ENCODE results near the gene LAIR1. TPM values are rescaled to one million over a fixed set of nuclear protein-coding genes. Genes with fewer than 3 reads are reported as not detected.

LAIR1 gene
- total and polyA plus RNA-seq, 2 experiments from 2014 or later: not detected

DNA sequence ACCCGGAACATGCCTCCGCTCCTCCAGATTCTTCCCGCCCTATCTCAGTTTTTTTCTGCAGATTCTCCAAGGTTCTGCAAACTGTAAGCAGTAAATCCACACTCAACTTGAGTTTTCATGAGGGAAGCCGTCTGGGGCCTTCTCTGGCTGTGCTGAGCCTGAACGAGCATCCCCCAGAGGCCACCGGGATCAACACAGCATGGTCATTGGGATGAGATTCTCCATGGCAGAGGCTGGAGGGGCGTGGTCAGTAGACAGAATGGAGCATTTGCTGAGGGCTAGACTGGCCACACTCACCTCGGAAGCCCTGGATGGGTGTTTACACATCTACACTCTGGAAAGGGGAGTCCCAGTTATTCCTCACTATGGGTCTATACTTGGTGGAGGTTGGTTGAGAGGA lies 23.4 kb downstream of the LAIR1 start:
- Histone ChIP-seq H3K9ac (no peak overlapping the region), H3K4me1 (ENCODE audit: insufficient read depth) (no peaks in the 10 kb centered on the region), H3K9me3 (ENCODE audit: low read depth) (no peaks in the 10 kb centered on the region), H3K4me3 (no peak overlapping the region), H3K4me2 (ENCODE audit: unreplicated experiment) (no peak overlapping the region), H4K20me1 (ENCODE audit: insufficient read depth) (no peaks in the 10 kb centered on the region), H3K27ac (no peak overlapping the region), H3K79me2 (ENCODE audit: insufficient read depth) (no peaks in the 10 kb centered on the region), H3K27me3 (replicated peaks; ENCODE audit: insufficient read depth) (0 out of 2 replicates have a peak, but pooled peaks cover 3% of the 10 kb centered on the region), H3K36me3 (ENCODE audit: low read depth) (no peaks in the 10 kb centered on the region), H3F3A (ENCODE audit: insufficient read depth) (no peaks in the 10 kb centered on the region), H3K9me2 (ENCODE audit: insufficient read depth) (no peaks in the 10 kb centered on the region), H2AFZ (no peak overlapping the region)
- in situ Hi-C loops (cut with MboI): no loop called here
- TF ChIP-seq EZH2phosphoT487 (IDR thresholded peaks at IDR 0.05; ENCODE audit: insufficient read depth, low read depth) (no peak), EZH2 (IDR thresholded peaks at IDR 0.05; ENCODE audit: insufficient read depth, poor library complexity, severe bottlenecking) (no peak)
- 15 to 16% methylated on average over 8 of the region's 8 CpGs for WGBS, 2 experiments (ENCODE audit: low coverage in 1 of 2, low lambda C conversion rate in 2 of 2, missing lambda C conversion rate in 2 of 2)
- DNase-seq: no peak

- in situ Hi-C loops (cut with MboI): no loop called here
- Histone ChIP-seq H3K27ac (no peak overlapping the region), H3K4me3 (no peak overlapping the region), H3K9me3 (ENCODE audit: low read depth) (no peaks in the 10 kb centered on the region), H3K27me3 (replicated peaks; ENCODE audit: insufficient read depth) (0 out of 2 replicates have a peak, but pooled peaks cover 3% of the 10 kb centered on the region), H3K36me3 (ENCODE audit: low read depth) (no peaks in the 10 kb centered on the region), H3K9me2 (ENCODE audit: insufficient read depth) (no peaks in the 10 kb centered on the region), H3K9ac (no peak overlapping the region), H4K20me1 (ENCODE audit: insufficient read depth) (no peaks in the 10 kb centered on the region), H2AFZ (no peak overlapping the region), H3K4me1 (ENCODE audit: insufficient read depth) (no peaks in the 10 kb centered on the region), H3F3A (ENCODE audit: insufficient read depth) (no peaks in the 10 kb centered on the region), H3K4me2 (ENCODE audit: unreplicated experiment) (no peak overlapping the region), H3K79me2 (ENCODE audit: insufficient read depth) (no peaks in the 10 kb centered on the region)
- DNase-seq: no peak
- TF ChIP-seq EZH2phosphoT487 (IDR thresholded peaks at IDR 0.05; ENCODE audit: insufficient read depth, low read depth): no peak
- TF ChIP-seq EZH2 (IDR thresholded peaks at IDR 0.05; ENCODE audit: insufficient read depth, poor library complexity, severe bottlenecking): no peak
- 26 to 28% methylated on average over 8 to 9 of the region's 9 CpGs for WGBS, 2 experiments (ENCODE audit: low coverage in 1 of 2, low lambda C conversion rate in 2 of 2, missing lambda C conversion rate in 2 of 2)
Observed at GRCh38 chr19:54339646-54340358, 24.9 kb downstream of the LAIR1 start.

- 0 out of 2 replicates have a peak, but pooled peaks cover 3% of the 10 kb centered on the region for H3K27me3 ChIP-seq (replicated peaks; ENCODE audit: insufficient read depth)
- no peak overlapping the region for H3K9ac ChIP-seq
- no peak for DNase-seq
- WGBS, 2 experiments (ENCODE audit: low coverage in 1 of 2, low lambda C conversion rate in 2 of 2, missing lambda C conversion rate in 2 of 2): 14 to 17% methylated on average over 6 of the region's 6 CpGs
- TF ChIP-seq EZH2 (IDR thresholded peaks at IDR 0.05; ENCODE audit: insufficient read depth, poor library complexity, severe bottlenecking) (no peak), EZH2phosphoT487 (IDR thresholded peaks at IDR 0.05; ENCODE audit: insufficient read depth, low read depth) (no peak)
- H3K79me2 ChIP-seq (ENCODE audit: insufficient read depth): no peaks in the 10 kb centered on the region
- no peak overlapping the region for H3K4me3 ChIP-seq
- no peaks in the 10 kb centered on the region for H3K9me3 ChIP-seq (ENCODE audit: low read depth)
- H3K4me2 ChIP-seq (ENCODE audit: unreplicated experiment): no peak overlapping the region
- H3F3A ChIP-seq (ENCODE audit: insufficient read depth): no peaks in the 10 kb centered on the region
- no peak overlapping the region for H3K27ac ChIP-seq
- H3K36me3 ChIP-seq (ENCODE audit: low read depth): no peaks in the 10 kb centered on the region
- no peaks in the 10 kb centered on the region for H3K4me1 ChIP-seq (ENCODE audit: insufficient read depth)
- in situ Hi-C loops (cut with MboI): no loop called here
- H3K9me2 ChIP-seq (ENCODE audit: insufficient read depth): no peaks in the 10 kb centered on the region
- H4K20me1 ChIP-seq (ENCODE audit: insufficient read depth): no peaks in the 10 kb centered on the region
- H2AFZ ChIP-seq: no peak overlapping the region
Observed at GRCh38 chr19:54338521-54338920, 26.2 kb downstream of the LAIR1 start.

- H3F3A ChIP-seq (ENCODE audit: insufficient read depth): no peaks in the 10 kb centered on the region
- DNase-seq: no peak
- no peaks in the 10 kb centered on the region for H3K36me3 ChIP-seq (ENCODE audit: low read depth)
- H3K9ac ChIP-seq: no peak overlapping the region
- H3K4me1 ChIP-seq (ENCODE audit: insufficient read depth): no peaks in the 10 kb centered on the region
- H4K20me1 ChIP-seq (ENCODE audit: insufficient read depth): no peaks in the 10 kb centered on the region
- H3K4me3 ChIP-seq: no peak overlapping the region
- no peaks in the 10 kb centered on the region for H3K9me3 ChIP-seq (ENCODE audit: low read depth)
- H2AFZ ChIP-seq: no peak overlapping the region
- H3K27ac ChIP-seq: no peak overlapping the region
- no peaks in the 10 kb centered on the region for H3K9me2 ChIP-seq (ENCODE audit: insufficient read depth)
- TF ChIP-seq EZH2phosphoT487 (IDR thresholded peaks at IDR 0.05; ENCODE audit: insufficient read depth, low read depth) (no peak), EZH2 (IDR thresholded peaks at IDR 0.05; ENCODE audit: insufficient read depth, poor library complexity, severe bottlenecking) (no peak)
- no peak overlapping the region for H3K4me2 ChIP-seq (ENCODE audit: unreplicated experiment)
- in situ Hi-C loops (cut with MboI): no loop called here
- H3K79me2 ChIP-seq (ENCODE audit: insufficient read depth): no peaks in the 10 kb centered on the region
- no peaks in the 10 kb centered on the region; the same call in 1 of the 2 replicates for H3K27me3 ChIP-seq (replicated peaks; ENCODE audit: insufficient read depth)
- 43 to 49% methylated on average over 9 of the region's 9 CpGs for WGBS, 2 experiments (ENCODE audit: low coverage in 1 of 2, low lambda C conversion rate in 2 of 2, missing lambda C conversion rate in 2 of 2)
Observed at GRCh38 chr19:54337858-54338230, 26.9 kb downstream of the LAIR1 start.
